ENCODE measurements around the gene IL3.

The IL3 gene

GRCh38 chr5:132056610-132057497 is 3.6 kb upstream of the IL3 start:
- no peak for DNase-seq (ENCODE audit: low read depth in 4 of 4, low spot score in 1 of 4)

- DNase-seq (ENCODE audit: low read depth in 4 of 4, low spot score in 1 of 4), result no peak
Measured at GRCh38 chr5:132057498-132058255, 2.8 kb upstream of the IL3 start.

GRCh38 chr5:132058646-132059042 is 1.8 kb upstream of the IL3 start:
- no peak for DNase-seq (ENCODE audit: low read depth in 4 of 4, low spot score in 1 of 4)

GRCh38 chr5:132059043-132059695 is 1.3 kb upstream of the IL3 start:
- DNase-seq (ENCODE audit: low read depth in 4 of 4, low spot score in 1 of 4), result no peak

GRCh38 chr5:132059696-132060500 is 557 bp upstream of the IL3 start:
- DNase-seq (ENCODE audit: low read depth in 4 of 4, low spot score in 1 of 4), result no peak

- peak; percentile 72 to 91 (median 78) for DNase-seq (ENCODE audit: low read depth in 4 of 4, low spot score in 1 of 4)
Measured at GRCh38 chr5:132063090-132063911, 2.8 kb downstream of the IL3 start.

GRCh38 chr5:132064140-132064539 is 3.7 kb downstream of the IL3 start:
- DNase-seq (ENCODE audit: low read depth in 4 of 4, low spot score in 1 of 4), result no peak

GRCh38 chr5:132064738-132065331 is 4.4 kb downstream of the IL3 start:
- DNase-seq (ENCODE audit: low read depth in 4 of 4, low spot score in 1 of 4), result peak; percentile 66 to 80 (median 74)

- peak in 1 of 4 experiments; percentile 42 for DNase-seq (ENCODE audit: low read depth in 4 of 4, low spot score in 1 of 4)
Measured at GRCh38 chr5:132065351-132065937, 5.0 kb downstream of the IL3 start.

- DNase-seq (ENCODE audit: low read depth in 4 of 4, low spot score in 1 of 4), result no peak
Measured at GRCh38 chr5:132065951-132066701, 5.7 kb downstream of the IL3 start.

GRCh38 chr5:132066871-132067270 is 6.4 kb downstream of the IL3 start:
- DNase-seq (ENCODE audit: low read depth in 4 of 4, low spot score in 1 of 4), result no peak

- DNase-seq (ENCODE audit: low read depth in 4 of 4, low spot score in 1 of 4), result no peak
Measured at GRCh38 chr5:132067451-132067850, 7.0 kb downstream of the IL3 start.

- DNase-seq (ENCODE audit: low read depth in 4 of 4, low spot score in 1 of 4), result no peak
Measured at GRCh38 chr5:132067941-132068808, 7.7 kb downstream of the IL3 start.

- DNase-seq (ENCODE audit: low read depth in 4 of 4, low spot score in 1 of 4), result no peak
Measured at GRCh38 chr5:132069561-132069960, 9.1 kb downstream of the IL3 start.

- no peak for DNase-seq (ENCODE audit: low read depth in 4 of 4, low spot score in 1 of 4)
Measured at GRCh38 chr5:132069994-132070393, 9.5 kb downstream of the IL3 start.

GRCh38 chr5:132070460-132071337 is 10.2 kb downstream of the IL3 start:
- DNase-seq (ENCODE audit: low read depth in 4 of 4, low spot score in 1 of 4), result peak in 2 of 4 experiments; percentile 19 to 50

- no peak for DNase-seq (ENCODE audit: low read depth in 4 of 4, low spot score in 1 of 4)
Measured at GRCh38 chr5:132071338-132071707, 10.9 kb downstream of the IL3 start.

Measured in stimulated activated CD4-positive, alpha-beta T cell treated with anti-CD3 and anti-CD28 coated beads, Interleukin-1b, Interleukin-23, amount 100 ng/mL, for 24 hours (primary cell).